Measurements from ENCODE around the gene NUCB1.
"Not testable (repeated sequence)": the region's sequence is repeated elsewhere in the genome, so short reads cannot be mapped to it uniquely, and the experiment has no call there.

Gene NUCB1

DNA sequence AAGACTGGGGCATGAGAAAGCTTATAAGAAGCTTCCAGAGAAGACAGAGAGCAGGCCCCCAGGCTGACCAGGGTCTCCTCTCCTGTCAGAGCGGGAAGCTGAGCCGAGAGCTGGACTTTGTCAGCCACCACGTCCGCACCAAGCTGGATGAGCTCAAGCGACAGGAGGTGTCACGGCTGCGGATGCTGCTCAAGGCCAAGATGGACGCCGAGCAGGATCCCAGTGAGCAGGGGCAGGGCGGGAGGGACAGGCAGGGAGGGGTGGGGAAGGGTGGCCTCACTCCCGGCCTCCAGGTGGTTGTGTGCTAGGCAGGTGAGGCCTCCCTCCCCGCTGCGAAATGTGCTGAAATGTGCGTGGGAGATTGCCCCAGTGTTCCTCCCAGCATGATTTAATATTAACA is 5.6 kb downstream of the NUCB1 start:
- no peak for DNase-seq (ENCODE audit: low read depth)

DNA sequence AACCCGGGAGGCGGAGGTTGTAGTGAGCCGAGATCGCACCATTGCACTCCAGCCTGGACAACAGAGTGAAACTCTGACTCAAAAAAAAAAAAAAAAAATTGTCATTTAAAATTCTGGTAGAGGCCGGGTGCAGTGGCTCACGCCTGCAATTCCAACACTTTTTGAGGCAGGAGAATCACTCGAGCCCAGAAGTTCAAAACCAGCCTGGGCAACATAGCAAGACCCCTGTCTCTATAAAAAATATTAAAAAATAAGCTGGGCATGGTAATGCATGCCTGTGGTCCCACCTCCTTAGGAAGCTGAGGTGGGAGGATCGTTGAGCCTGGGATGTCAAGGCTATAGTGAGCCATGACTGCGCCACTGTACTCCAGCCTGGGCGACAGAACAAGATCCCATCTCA is 6.2 kb downstream of the NUCB1 start:
- no peak for DNase-seq (ENCODE audit: low read depth)

DNA sequence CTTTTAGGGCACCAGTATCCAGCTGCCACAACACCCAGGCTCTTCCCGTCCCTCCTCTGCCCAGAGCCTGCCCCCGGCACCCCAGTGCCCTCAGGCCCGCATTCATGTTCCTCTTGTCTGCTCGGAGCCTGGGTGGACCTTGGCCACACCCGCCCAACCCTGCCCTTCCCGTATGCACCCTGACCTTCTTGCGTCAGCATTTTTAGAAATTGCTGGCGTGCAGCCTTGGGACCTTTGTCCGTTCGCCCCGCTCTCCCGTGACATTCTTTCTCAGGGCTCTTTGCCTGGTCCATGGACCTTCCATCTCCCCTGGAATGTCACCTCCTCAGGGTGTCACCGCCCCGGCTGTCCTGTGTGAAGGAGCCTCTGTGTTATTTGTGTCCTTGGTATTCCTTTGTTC is 7.6 kb downstream of the NUCB1 start:
- no peak for DNase-seq (ENCODE audit: low read depth)

DNA sequence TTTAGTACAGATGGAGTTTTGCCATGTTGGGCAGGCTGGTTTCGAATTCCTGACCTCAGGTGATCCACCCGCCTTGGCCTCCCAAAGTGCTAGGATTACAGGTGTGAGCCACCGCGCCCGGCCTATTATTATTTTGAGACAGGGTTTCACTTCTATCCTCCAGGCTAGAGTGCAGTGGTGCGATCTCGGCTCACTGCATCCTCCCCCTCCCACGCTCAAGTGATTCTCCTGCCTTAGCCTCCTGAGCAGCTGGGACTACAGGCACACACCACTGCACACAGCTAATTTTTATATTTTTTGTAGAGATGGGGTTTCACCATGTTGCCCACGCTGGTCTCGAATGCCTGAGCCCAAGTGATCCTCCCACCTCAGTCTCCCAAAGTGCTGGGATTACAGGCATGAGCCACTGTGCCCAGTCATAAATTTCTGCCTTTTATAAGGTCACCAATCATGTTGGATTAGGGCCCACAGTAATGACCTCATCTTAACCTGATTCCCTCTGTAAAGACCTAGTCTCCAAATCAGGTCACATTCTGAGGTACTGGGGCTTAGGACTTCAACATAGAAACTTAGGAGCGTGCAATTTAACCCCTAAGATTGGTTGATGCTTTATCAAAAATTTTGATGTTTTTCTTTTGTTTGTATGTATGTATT is 9.4 kb downstream of the NUCB1 start:
- not testable (repeated sequence) for DNase-seq (ENCODE audit: low read depth)

DNA sequence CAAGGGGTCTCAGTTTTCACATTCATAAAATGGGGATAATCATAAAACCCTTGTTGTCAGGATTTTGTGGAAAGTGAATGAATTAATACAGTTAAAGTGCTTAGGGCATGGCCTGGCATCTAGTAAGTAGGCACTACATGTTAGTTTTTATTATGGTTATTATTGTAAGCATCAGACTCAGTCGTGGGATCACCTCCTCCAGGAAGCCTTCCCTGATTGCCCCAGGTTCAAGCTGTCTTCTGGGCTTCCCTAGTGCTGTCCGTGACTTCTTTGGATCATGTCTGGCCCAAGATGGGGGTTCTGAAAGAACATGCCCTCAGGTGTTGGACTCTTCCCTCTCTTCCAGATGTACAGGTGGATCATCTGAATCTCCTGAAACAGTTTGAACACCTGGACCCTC is 10.7 kb downstream of the NUCB1 start:
- no peak for DNase-seq (ENCODE audit: low read depth)

DNA sequence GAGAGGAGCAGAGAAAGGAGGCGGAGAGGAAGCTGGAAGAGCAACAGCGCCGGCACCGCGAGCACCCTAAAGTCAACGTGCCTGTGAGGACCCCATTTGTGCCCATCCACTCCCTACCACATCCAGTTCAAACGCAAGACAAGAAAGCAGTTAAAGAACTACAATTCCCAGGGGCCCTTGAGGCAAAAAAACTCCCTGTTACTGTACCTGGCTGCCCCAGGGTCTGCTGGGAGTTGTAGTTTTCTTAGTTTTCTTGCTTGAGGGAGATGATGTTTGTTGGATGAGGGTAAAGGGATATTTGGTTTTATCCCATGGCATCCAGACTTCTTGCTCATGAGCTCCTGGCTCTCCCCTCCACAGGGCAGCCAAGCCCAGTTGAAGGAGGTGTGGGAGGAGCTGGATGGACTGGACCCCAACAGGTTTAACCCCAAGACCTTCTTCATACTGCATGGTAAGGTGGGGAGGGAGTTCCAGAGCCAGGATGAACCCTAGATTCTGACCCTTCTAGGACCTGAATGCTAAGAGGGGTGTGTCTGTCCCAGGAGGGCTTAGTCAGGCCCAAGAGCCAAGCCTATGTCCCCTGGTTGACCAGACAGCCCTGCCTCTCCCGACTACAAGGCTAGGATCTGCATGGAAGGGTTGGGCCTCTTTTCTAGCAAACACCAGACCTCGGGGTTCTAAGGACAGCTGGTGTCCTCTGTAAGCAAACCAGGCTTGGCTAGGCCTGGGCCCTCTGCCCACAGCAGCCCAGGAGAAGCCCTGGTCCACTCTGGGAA is 13.2 kb downstream of the NUCB1 start:
- DNase-seq (ENCODE audit: low read depth): no peak

DNA sequence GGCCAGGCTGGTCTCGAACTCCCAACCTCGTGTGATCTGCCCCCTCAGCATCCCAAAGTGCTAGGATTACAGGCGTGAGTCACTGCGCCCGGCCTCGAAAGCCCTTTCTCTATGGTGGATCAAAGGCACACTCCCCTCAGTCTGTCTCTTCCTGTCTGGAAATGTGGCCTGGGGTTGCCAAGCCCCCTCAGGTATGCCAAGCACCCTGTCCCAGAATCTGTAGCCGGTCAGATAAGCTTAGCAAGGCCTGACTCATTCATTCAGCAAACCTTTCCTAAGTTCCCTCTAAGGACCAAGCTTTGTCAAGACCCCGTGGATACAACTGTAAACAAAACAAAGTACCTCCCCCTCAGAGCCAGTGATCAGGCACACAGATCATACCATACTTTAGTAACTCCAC is 14.1 kb downstream of the NUCB1 start:
- no peak for DNase-seq (ENCODE audit: low read depth)

DNA sequence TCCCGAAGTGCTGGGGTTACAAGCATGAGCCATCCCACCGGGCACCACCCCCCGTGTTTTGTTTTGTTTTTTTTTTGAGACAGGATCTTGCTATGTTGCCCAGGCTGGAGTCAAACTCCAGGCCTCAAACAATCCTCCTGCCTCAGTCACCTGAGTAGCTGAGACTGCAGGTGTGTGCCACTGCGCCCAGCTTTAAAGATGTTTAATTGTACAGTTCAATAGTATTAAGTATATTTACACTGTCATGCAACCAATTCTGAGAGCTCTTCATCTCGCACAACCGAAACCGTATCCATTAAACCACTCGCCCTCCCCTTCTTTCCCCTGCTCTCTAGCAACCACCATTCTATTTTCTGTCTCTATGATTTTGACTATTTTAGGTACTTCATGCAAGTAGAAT is 15.6 kb downstream of the NUCB1 start:
- no peak for DNase-seq (ENCODE audit: low read depth)

DNA sequence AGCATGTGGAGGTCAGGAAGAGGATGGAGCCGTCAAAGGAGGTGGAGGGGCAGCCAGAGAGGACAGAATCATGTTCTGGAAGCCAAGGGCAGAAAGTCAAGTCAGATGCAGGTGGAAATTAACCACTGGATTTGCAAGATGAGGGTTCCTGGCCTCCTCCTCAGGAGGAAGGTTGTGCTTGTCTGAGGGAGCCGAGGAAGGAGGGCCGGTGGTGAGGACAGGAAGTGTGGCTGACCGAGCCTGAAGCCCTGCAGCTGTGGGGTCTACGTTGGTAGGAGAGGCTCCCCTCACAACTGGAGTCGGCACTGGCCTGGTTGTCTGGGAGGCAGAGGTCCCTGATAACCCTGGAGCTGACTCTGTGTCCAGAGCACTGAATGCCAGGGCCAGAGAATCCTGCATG is 18.0 kb downstream of the NUCB1 start:
- no peak for DNase-seq (ENCODE audit: low read depth)

DNA sequence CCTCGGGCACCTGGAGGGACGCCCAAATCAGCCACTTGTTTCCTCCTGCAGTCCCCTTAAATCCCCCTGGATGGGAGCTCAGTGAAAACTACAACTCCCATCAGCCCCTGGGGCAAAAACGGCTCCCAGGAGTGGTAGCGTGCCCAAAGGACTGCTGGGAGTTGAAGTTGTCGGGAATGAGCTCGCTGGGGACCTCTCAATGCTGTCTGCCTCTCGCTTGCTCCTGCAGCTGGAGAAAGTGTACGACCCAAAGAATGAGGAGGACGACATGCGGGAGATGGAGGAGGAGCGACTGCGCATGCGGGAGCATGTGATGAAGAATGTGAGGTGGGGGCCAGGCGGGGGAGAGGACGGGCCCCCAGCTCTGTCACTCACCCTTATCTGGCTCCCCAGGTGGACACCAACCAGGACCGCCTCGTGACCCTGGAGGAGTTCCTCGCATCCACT is 18.7 kb downstream of the NUCB1 start:
- no peak for DNase-seq (ENCODE audit: low read depth)

DNA sequence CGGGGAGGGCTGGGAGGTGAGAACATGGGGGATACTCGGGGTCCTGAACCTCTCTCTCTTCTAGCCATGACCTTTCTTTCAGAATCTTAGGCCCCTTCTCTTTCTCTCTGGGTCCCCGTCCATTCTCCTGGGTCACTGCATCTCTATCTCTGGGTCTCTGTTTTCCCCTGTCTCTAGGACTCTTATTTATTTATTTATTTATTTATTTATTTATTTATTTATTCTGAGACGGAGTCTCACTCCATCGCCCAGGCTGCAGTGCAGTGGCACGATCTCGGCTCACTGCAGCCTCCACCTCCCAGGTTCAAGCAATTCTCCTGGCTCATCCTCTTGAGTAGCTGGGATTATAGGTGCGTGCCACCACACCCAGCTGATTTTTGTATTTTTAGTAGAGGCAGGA is 19.2 kb downstream of the NUCB1 start:
- DNase-seq (ENCODE audit: low read depth): not testable (repeated sequence)

DNA sequence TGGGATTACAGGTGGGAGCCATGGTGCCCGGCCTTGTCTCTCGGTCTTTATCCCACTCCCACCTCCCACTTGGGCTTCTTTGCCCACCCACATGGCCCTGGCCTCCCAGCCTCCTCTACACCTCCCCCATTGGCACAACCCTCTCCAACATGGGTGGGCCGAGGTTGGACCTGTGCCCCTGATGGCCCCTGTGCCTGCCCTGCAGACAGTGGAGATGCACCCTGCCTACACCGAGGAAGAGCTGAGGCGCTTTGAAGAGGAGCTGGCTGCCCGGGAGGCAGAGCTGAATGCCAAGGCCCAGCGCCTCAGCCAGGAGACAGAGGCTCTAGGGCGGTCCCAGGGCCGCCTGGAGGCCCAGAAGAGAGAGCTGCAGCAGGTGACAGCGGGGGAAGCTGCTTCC is 20.8 kb downstream of the NUCB1 start:
- DNase-seq (ENCODE audit: low read depth): no peak

DNA sequence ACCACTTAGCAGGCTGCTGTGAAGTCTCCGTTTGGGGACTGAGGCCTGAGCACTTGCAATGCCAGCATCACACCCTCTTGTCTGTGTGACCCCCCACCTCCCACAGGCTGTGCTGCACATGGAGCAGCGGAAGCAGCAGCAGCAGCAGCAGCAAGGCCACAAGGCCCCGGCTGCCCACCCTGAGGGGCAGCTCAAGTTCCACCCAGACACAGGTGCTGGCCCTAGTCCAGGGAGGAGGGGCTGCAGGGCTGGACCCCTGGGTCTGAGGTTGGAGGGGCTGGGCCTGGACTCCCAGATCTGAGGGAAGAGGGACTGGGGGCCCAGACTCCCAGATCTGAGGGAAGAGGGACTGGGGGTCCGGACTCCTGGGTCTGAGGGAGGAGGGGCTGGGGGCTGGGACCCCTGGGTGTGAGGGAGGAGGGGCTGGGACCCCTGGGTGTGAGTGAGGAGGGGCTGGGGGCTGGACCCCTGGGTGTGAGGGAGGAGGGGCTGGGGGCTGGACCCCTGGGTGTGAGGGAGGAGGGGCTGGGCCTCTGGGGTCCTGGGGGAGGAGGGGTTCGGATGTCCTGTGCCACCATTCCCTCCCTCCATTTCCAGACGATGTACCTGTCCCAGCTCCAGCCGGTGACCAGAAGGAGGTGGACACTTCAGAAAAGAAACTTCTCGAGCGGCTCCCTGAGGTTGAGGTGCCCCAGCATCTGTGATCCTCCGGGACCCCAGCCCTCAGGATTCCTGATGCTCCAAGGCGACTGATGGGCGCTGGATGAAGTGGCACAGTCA is 21.8 kb downstream of the NUCB1 start:
- DNase-seq (ENCODE audit: low read depth): no peak

DNA sequence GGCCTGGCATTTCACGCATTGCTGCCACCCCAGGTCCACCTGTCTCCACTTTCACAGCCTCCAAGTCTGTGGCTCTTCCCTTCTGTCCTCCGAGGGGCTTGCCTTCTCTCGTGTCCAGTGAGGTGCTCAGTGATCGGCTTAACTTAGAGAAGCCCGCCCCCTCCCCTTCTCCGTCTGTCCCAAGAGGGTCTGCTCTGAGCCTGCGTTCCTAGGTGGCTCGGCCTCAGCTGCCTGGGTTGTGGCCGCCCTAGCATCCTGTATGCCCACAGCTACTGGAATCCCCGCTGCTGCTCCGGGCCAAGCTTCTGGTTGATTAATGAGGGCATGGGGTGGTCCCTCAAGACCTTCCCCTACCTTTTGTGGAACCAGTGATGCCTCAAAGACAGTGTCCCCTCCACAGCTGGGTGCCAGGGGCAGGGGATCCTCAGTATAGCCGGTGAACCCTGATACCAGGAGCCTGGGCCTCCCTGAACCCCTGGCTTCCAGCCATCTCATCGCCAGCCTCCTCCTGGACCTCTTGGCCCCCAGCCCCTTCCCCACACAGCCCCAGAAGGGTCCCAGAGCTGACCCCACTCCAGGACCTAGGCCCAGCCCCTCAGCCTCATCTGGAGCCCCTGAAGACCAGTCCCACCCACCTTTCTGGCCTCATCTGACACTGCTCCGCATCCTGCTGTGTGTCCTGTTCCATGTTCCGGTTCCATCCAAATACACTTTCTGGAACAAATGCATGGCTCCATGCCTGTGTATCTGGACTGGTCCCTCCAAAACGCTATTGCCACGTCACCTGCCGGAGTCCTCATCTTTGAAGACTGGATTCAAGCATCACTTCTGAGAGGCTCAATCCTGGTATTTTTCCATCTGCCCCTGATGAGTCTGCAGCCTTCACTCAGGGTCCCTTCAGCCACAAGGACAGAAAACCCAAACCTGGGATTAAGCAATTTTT is 22.7 kb downstream of the NUCB1 start:
- DNase-seq (ENCODE audit: low read depth): no peak

DNA sequence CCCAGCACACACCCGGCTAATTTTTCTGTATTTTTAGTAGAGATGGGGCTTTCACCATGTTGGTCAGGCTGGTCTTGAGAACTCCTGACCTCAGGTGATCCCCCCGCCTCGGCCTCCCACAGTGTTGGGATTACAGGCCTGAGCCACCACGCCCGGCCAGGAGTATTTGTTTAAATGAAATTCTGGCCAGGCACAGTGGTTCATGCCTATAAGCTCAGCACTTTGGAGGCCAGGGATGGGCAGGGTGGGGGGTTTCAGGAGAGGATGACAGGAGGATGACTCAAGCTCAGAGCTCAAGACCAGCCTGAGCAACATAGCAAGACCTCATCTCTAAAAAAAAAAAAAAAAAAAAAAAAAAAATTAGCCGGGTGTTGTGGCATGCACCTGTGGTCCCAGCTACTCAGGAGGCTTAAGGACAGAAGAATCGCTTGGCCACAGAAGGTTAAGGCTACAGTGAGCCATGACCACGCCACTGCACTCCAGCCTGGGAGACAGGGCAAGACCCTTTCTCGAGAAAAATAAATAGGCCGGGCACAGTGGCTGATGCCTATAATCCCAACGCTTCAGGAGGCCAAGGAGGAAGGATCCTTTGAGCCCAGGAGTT is 25.2 kb downstream of the NUCB1 start:
- DNase-seq (ENCODE audit: low read depth): no peak

DNA sequence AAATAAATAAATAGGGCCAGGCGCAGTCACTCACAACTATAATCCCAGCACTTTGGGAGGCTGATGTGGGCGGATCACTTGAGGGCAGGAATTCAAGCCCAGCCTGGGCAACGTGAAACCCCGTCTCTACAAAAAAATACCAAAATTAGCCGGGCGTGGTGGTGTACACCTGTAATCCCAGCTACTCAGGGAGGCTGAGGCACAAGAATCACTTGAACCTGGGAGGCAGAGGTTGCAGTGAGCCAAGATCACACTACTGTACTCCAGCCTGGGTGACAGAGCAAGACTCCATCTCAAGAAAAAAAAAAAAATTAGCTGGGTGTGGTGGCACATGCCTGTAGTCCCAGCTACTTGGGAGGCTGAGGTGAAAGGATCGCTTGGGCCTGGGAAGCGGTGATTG is 25.8 kb downstream of the NUCB1 start:
- DNase-seq (ENCODE audit: low read depth): not testable (repeated sequence)

DNA sequence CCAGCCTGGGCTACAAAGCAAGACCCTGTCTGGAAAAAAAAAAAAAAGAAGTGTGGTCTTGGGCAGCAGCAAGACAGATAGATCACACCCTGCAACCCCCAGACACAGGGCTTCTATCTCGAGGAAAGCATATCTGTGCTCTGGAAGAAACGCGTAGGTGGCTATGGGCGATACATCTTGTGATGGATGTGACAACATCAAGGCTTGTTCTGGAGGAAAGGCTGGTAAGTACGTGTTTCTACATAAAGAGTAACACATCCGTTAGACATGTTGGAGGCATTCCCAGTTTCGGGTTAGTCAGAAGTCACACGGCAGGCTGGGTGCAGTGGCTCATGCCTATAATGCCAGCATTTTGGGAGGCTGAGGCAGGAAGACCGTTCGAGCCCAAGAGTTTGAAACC is 26.8 kb downstream of the NUCB1 start:
- no peak for DNase-seq (ENCODE audit: low read depth)

DNA sequence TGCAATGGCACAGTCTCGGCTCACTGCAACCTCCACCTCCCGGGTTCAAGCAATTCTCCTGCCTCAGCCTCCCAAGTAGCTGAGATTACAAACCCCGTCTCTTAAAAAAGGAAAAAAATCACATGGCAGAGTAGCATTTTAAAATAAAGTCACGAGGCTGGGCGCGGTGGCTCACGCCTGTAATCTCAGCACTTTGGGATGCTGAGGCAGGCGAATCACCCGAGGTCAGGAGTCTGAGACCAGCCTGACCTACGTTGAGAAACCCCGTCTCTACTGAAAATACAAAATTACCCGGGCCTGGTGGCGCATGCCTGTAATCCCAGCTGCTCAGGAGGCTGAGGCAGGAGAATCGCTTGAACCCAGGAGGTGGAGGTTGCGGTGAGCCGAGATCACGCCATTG is 27.6 kb downstream of the NUCB1 start:
- DNase-seq (ENCODE audit: low read depth): not testable (repeated sequence)

DNA sequence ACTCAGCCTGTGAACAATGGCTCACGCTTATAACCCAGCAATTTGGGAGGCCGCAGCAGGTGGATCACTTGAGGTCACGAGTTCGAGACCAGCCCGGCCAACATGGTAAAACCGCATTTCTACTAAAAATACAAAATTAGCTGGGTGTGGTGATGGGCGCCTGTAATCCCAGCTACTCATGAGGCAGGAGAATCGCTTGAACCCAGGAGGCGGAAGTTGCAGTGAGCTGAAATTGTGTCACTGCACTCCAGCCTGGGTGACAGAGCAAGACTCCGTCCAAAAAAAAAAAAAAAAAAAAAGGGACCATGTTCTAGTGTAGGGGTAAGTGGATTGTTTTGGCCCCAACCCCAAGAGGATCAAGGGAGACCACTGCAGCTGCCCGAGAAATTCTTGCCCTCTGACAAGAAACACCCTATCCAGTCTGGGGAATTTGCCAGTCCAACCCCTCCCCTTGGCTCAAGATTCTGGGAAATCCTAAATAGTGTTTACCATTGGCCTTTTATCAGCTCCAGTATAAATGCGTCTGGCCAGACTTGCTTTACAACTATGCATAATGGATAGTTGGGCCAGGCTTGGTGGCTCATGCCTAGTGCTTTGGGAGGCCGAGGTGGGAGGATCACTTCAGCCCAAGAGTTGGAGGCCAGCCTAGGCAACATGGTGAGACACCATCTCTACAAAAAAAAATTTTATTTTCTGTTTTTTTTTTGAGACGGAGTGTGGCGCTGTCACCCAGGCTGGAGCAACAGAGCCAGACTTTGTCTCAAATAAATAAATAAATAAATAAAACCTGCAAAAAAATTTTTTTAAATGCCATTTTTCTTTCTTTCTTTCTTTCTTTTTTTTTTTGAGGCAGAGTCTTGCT is 28.3 kb downstream of the NUCB1 start:
- DNase-seq (ENCODE audit: low read depth): no peak

DNA sequence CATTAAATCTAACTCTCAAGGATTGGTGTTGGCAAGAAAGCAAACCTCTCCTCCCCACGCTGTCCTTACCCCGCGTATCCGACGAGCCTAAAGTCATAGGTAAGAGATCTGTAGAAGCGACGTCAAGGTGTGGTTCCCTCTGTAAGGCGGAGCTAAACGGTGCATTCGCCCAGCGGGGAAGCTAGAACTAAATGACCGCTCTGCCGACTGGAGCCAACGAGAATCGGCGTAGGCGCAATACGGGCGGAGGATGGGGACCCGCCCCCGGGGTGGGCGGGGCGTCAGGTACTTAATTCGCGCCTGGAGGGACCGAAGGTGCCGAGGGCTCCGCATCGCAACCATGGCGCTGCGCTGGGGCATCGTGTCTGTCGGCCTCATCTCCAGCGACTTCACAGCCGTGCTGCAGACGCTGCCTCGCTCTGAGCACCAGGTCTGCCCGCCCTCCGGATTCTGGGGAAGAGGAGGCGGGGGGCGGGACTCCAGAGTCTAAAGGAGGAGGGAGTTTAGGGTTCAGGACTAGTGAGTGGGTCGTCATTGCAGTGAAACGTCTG is 33.3 kb downstream of the NUCB1 start, which contains the start of gene DHDH:
Gene DHDH, plus strand, starts transcription at position 318 of the 551 bp plus-strand sequence. Its CDS starts 23 bp downstream, at position 341.
- peak; percentile 66 for DNase-seq (ENCODE audit: low read depth)

Data from stimulated activated CD8-positive, alpha-beta memory T cell treated with anti-CD3 and anti-CD28 coated beads, Interleukin-12 subunit alpha, Interleukin-12 subunit beta, amount 100 ng/mL, for 4 hours (primary cell).